A549 (cell line): ENCODE data around the gene RABGEF1.

Experiments used
- CHD4 ChIP-seq: fragments of 200-600 bp; sonication (generic); IDR thresholded peaks from 2 replicates; pipeline ENCODE4 v1.6.1; 2016; ENCODE audit warnings: antibody characterized with exemption, mild to moderate bottlenecking, borderline replicate concordance
- KDM1A ChIP-seq: fragments of 200-600 bp; sonication (generic); IDR thresholded peaks from 2 replicates; pipeline ENCODE4 v1.6.1; 2016; ENCODE audit warnings: low read depth, mild to moderate bottlenecking
- PHF8 ChIP-seq: fragments of 200-600 bp; sonication (generic); IDR thresholded peaks from 2 replicates; pipeline ENCODE4 v1.6.1; 2016; ENCODE audit warnings: low read depth, mild to moderate bottlenecking, antibody characterized with exemption, moderate library complexity, borderline replicate concordance
- TF ChIP-seq, protein P1 (sequence below): fragments of >200 bp; sonication (Bioruptor Twin); formaldehyde crosslinking; IDR thresholded peaks from 3 replicates; pipeline ENCODE4 v1.5.1; 2016
- TF ChIP-seq, protein P2 (sequence below): IDR thresholded peaks from 2 replicates; pipeline ENCODE4 v1.6.1; 2012

- TF ChIP-seq CHD4 (no peak), PHF8 (no peak), KDM1A (no peak)
- TF ChIP-seq, protein P1, sequence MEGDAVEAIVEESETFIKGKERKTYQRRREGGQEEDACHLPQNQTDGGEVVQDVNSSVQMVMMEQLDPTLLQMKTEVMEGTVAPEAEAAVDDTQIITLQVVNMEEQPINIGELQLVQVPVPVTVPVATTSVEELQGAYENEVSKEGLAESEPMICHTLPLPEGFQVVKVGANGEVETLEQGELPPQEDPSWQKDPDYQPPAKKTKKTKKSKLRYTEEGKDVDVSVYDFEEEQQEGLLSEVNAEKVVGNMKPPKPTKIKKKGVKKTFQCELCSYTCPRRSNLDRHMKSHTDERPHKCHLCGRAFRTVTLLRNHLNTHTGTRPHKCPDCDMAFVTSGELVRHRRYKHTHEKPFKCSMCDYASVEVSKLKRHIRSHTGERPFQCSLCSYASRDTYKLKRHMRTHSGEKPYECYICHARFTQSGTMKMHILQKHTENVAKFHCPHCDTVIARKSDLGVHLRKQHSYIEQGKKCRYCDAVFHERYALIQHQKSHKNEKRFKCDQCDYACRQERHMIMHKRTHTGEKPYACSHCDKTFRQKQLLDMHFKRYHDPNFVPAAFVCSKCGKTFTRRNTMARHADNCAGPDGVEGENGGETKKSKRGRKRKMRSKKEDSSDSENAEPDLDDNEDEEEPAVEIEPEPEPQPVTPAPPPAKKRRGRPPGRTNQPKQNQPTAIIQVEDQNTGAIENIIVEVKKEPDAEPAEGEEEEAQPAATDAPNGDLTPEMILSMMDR, result no peak
- TF ChIP-seq, protein P2, sequence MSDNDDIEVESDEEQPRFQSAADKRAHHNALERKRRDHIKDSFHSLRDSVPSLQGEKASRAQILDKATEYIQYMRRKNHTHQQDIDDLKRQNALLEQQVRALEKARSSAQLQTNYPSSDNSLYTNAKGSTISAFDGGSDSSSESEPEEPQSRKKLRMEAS, result no peak
Observed at GRCh38 chr7:66824041-66824440, 83.5 kb downstream of the RABGEF1 start.
